Caco-2 (cell line): Measurements from ENCODE around the gene ANKFN1. TPM values are rescaled to one million over a fixed set of nuclear protein-coding genes. Genes with fewer than 3 reads are reported as not detected.

Experiments
- BruUV-seq: library from RNA; stranded (reverse); fragments of 400-500 nt; replicated peaks from 2 replicates; lab custom pipeline; 2021; lab: Mats Ljungman, UMichigan
- CTCF ChIA-PET: fragments of 300-600 bp; sonication (Branson Sonifier 250); formaldehyde crosslinking; loops from one replicate; lab custom pipeline; 2022; ENCODE audit warnings: antibody characterized with exemption; lab: Charles Lee
- POLR2A ChIA-PET: fragments of 300-600 bp; sonication (Branson Sonifier 250); formaldehyde crosslinking; loops from one replicate; lab custom pipeline; 2022; ENCODE audit warnings: antibody characterized with exemption; lab: Charles Lee
- DNase-seq, 2 experiments: peaks; one replicate each; pipeline versions ENCODE4 v3.0.0 to v3.0.0-alpha.2; 2020 to 2022
- H3K27me3 ChIP-seq: replicated peaks from 2 replicates; pipeline ENCODE4 v1.6.0; 2011; ENCODE audit warnings: low read length; ENCODE audit not compliant: control insufficient read depth, insufficient read depth
- H3K36me3 ChIP-seq: 2 replicates; pipeline ENCODE4 v1.5.1; 2011; ENCODE audit warnings: low read length; ENCODE audit not compliant: control insufficient read depth, insufficient read depth
- H3K4me1 ChIP-seq: fragments of 250-450 bp; sonication (Bioruptor Pico); 2 replicates; pipeline ENCODE4 v1.5.1; 2020; ENCODE audit warnings: mild to moderate bottlenecking
- H3K4me3 ChIP-seq: 2 replicates; pipeline ENCODE4 v1.5.1; 2011; ENCODE audit warnings: low read depth, mild to moderate bottlenecking, control low read depth, low read length
- H3K9me3 ChIP-seq: fragments of 250-450 bp; sonication (Bioruptor Pico); 2 replicates; pipeline ENCODE4 v1.5.1; 2020; ENCODE audit warnings: mild to moderate bottlenecking, moderate library complexity
- H3K27ac Mint-ChIP-seq: one replicate; pipeline ENCODE4 v1.8.0; 2022; ENCODE audit warnings: mixed read lengths; ENCODE audit not compliant: unreplicated experiment
- H3K27me3 Mint-ChIP-seq: one replicate; pipeline ENCODE4 v1.8.0; 2022; ENCODE audit warnings: mixed read lengths; ENCODE audit not compliant: insufficient read depth, unreplicated experiment
- H3K36me3 Mint-ChIP-seq: one replicate; pipeline ENCODE4 v1.8.0; 2022; ENCODE audit warnings: mild to moderate bottlenecking, mixed read lengths; ENCODE audit not compliant: insufficient read depth, unreplicated experiment
- H3K4me1 Mint-ChIP-seq: one replicate; pipeline ENCODE4 v1.8.0; 2022; ENCODE audit warnings: low read depth, mixed read lengths; ENCODE audit not compliant: unreplicated experiment
- H3K4me3 Mint-ChIP-seq: one replicate; pipeline ENCODE4 v1.8.0; 2022; ENCODE audit warnings: mild to moderate bottlenecking, moderate library complexity, mixed read lengths; ENCODE audit not compliant: unreplicated experiment
- H3K9me3 Mint-ChIP-seq: one replicate; pipeline ENCODE4 v1.8.0; 2022; ENCODE audit warnings: mixed read lengths; ENCODE audit not compliant: unreplicated experiment
- CTCF ChIP-seq, 2 experiments: fragments of 200-600 bp in 1 of 2; IDR thresholded peaks; 1 replicate in 1 of 2; 2 replicates in 1 of 2; pipeline versions ENCODE4 v1.5.1 to v1.8.0; 2011 to 2022; ENCODE audit warnings: antibody characterized with exemption in 1 of 2, control low read depth in 1 of 2, inconsistent platforms in 1 of 2, low read depth in 1 of 2, low read length in 1 of 2, mild to moderate bottlenecking in 1 of 2, moderate library complexity in 1 of 2; ENCODE audit not compliant: insufficient read depth in 1 of 2, severe bottlenecking in 1 of 2, unreplicated experiment in 1 of 2
- intact Hi-C: fragments of 100-400 bp; cut with micrococcal nuclease; formaldehyde crosslinking; loops from one replicate; pipeline ENCODE4 v1.10.0; 2022; ENCODE audit not compliant: unreplicated experiment
- total RNA-seq: library from RNA; stranded (reverse); gene quantifications from 2 replicates; pipeline ENCODE4 v1.2.3, GENCODE V29; 2022

Gene ANKFN1
- total RNA-seq, 1 experiment from 2014 or later = 0.34 TPM

- no peak overlapping the region for H3K4me3 Mint-ChIP-seq
- no peak overlapping the region for H3K27ac Mint-ChIP-seq
- no peak for TF ChIP-seq CTCF (IDR thresholded peaks at IDR 0.05; ENCODE audit: insufficient read depth in 1 of 2, low read depth in 1 of 2, low read length in 1 of 2, severe bottlenecking in 1 of 2, unreplicated experiment in 1 of 2)
- Histone ChIP-seq H3K27me3 (peaks cover 1% of the 10 kb centered on the region; the same call in 1 of the 2 replicates), H3K4me1 (no peaks in the 10 kb centered on the region), H3K9me3 (no peaks in the 10 kb centered on the region), H3K4me3 (no peak overlapping the region), H3K36me3 (no peaks in the 10 kb centered on the region)
- BruUV-seq = no TSS peak
- H3K9me3 Mint-ChIP-seq = no peaks in the 10 kb centered on the region
- ChIA-PET CTCF (no interaction called here), POLR2A (no interaction called here)
- peaks cover 7% of the 10 kb centered on the region for H3K27me3 Mint-ChIP-seq
- intact Hi-C loops = no loop called here
- DNase-seq = no peak
- peaks cover 6% of the 10 kb centered on the region for H3K36me3 Mint-ChIP-seq
- H3K4me1 Mint-ChIP-seq = peaks cover 6% of the 10 kb centered on the region
Measured at GRCh38 chr17:56452461-56452860, 299.2 kb downstream of the ANKFN1 start.

GRCh38 chr17:56457501-56457900 lies 304.2 kb downstream of the ANKFN1 start:
- ChIA-PET CTCF (no interaction called here), POLR2A (no interaction called here)
- H3K36me3 ChIP-seq = no peaks in the 10 kb centered on the region
- BruUV-seq = no TSS peak
- peaks cover 6% of the 10 kb centered on the region for H3K4me1 Mint-ChIP-seq
- intact Hi-C loops = no loop called here
- TF ChIP-seq CTCF (IDR thresholded peaks at IDR 0.05; ENCODE audit: insufficient read depth in 1 of 2, low read depth in 1 of 2, low read length in 1 of 2, severe bottlenecking in 1 of 2, unreplicated experiment in 1 of 2) = no peak
- H3K27me3 ChIP-seq = peaks cover 1% of the 10 kb centered on the region; the same call in 1 of the 2 replicates
- no peaks in the 10 kb centered on the region for H3K36me3 Mint-ChIP-seq
- no peaks in the 10 kb centered on the region for H3K9me3 Mint-ChIP-seq
- no peak overlapping the region for H3K27ac Mint-ChIP-seq
- H3K9me3 ChIP-seq = no peaks in the 10 kb centered on the region
- no peak for DNase-seq
- peaks cover 12% of the 10 kb centered on the region for H3K27me3 Mint-ChIP-seq
- no peaks in the 10 kb centered on the region for H3K4me1 ChIP-seq
- H3K4me3 ChIP-seq = no peak overlapping the region
- H3K4me3 Mint-ChIP-seq = no peak overlapping the region

GRCh38 chr17:56465886-56466285 lies 312.6 kb downstream of the ANKFN1 start:
- no peaks in the 10 kb centered on the region for H3K9me3 Mint-ChIP-seq
- H3K4me1 Mint-ChIP-seq = no peaks in the 10 kb centered on the region
- DNase-seq = no peak
- Histone ChIP-seq H3K9me3 (no peaks in the 10 kb centered on the region; the same call in 1 of the 2 replicates), H3K27me3 (no peaks in the 10 kb centered on the region), H3K4me3 (no peak overlapping the region), H3K36me3 (no peaks in the 10 kb centered on the region), H3K4me1 (no peaks in the 10 kb centered on the region)
- no peak overlapping the region for H3K27ac Mint-ChIP-seq
- ChIA-PET POLR2A (no interaction called here), CTCF (no interaction called here)
- H3K27me3 Mint-ChIP-seq = no peaks in the 10 kb centered on the region
- H3K36me3 Mint-ChIP-seq = no peaks in the 10 kb centered on the region
- BruUV-seq = no TSS peak
- no peak for TF ChIP-seq CTCF (IDR thresholded peaks at IDR 0.05; ENCODE audit: insufficient read depth in 1 of 2, low read depth in 1 of 2, low read length in 1 of 2, severe bottlenecking in 1 of 2, unreplicated experiment in 1 of 2)
- intact Hi-C loops = no loop called here
- no peak overlapping the region for H3K4me3 Mint-ChIP-seq
